ENCODE results near the gene ACSM5. TPM values are rescaled to one million over a fixed set of nuclear protein-coding genes. Genes with fewer than 3 reads are reported as not detected.

The ACSM5 gene
- total and polyA plus RNA-seq, 2 donors (not counting 1 experiment from before 2014, with no cell fraction given), result not detected

DNA sequence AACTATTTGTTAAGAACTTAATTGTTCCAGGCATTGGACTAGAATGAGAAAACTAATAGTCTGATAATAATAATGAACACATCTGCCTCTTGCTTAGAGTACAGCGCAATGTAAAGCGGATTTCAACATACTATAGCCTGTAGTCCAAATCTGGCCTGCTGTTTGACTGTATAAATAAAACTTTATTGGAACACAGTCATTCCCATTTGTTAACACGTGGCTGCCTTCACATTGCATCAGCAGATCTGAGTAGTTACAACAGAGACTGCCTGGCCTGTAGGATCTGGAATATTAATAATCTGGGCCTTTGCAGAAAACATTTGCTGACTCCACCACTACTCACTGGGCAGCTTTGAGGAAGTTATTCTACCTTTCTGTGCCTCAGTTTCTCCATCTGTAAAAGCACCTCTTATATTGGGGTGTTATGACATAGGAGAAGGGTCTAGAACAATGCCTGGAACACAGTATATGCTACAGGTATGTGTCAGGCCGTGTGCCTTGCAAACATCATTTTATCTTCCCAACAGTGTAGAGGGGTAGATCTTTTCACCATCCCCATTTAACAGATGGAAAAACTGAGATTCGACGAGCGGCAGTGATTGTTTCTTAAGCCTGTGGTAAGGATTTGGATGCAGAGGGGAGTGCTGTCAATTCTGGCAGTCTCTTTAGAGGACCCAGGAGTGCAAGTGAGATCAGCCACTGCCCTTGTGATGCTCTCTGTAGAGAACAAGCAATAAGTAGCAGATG is 27.0 kb upstream of the ACSM5 start:
- intact Hi-C loops (cut with micrococcal nuclease), result loop anchor here (2.0 kb wide), 1 partner anchor 484 kb away; no protein-coding TSS in a partner anchor
- H3K27me3 ChIP-seq (replicated peaks in 1 of 4; ENCODE audit: control extremely low read depth in 1 of 4, control insufficient read depth in 3 of 4, insufficient read depth in 4 of 4, low read length in 3 of 4), result peaks cover 0 to 21% (median 1%) of the 10 kb centered on the region in 4 experiments
- H3K9me3 ChIP-seq (ENCODE audit: control extremely low read depth in 1 of 3, control insufficient read depth in 2 of 3, insufficient read depth in 1 of 3, low read length in 2 of 3), result peaks cover 0 to 3% (median 0%) of the 10 kb centered on the region in 3 donors
- H3K4me2 ChIP-seq (replicated peaks; ENCODE audit: low read depth, low read length, poor library complexity, severe bottlenecking), result no peak overlapping the region
- Mint-ChIP-seq H3K27me3 (peaks cover 23% of the 10 kb centered on the region), H3K27ac (no peak overlapping the region), H3K4me3 (no peak overlapping the region), H3K9me3 (ENCODE audit: insufficient read depth) (no peaks in the 10 kb centered on the region), H3K4me1 (peaks cover 2% of the 10 kb centered on the region)
- H3K4me1 ChIP-seq (ENCODE audit: control insufficient read depth in 2 of 2, insufficient read depth in 2 of 2, low read length in 2 of 2), result no peaks in the 10 kb centered on the region
- no peak for ATAC-seq (ENCODE audit: low read depth)
- H4K20me1 ChIP-seq (ENCODE audit: control insufficient read depth, insufficient read depth, low read length, poor library complexity, severe bottlenecking), result no peaks in the 10 kb centered on the region
- POLR2A ChIA-PET, result no interaction called here
- H3K4me3 ChIP-seq (ENCODE audit: control extremely low read depth in 1 of 5, extremely low read depth in 1 of 5, insufficient read depth in 1 of 5, low read depth in 2 of 5, low read length in 4 of 5), result no peak overlapping the region
- no peaks in the 10 kb centered on the region for H3K36me3 ChIP-seq (replicated peaks in 1 of 2; ENCODE audit: control extremely low read depth in 1 of 2, control insufficient read depth in 1 of 2, extremely low read depth in 1 of 2, insufficient read depth in 2 of 2, low read length in 1 of 2)
- TF ChIP-seq EZH2 (IDR thresholded peaks at IDR 0.05; ENCODE audit: borderline replicate concordance, insufficient read depth, low read depth, low read length, poor library complexity, severe bottlenecking), result no peak
- TF ChIP-seq, protein P1, sequence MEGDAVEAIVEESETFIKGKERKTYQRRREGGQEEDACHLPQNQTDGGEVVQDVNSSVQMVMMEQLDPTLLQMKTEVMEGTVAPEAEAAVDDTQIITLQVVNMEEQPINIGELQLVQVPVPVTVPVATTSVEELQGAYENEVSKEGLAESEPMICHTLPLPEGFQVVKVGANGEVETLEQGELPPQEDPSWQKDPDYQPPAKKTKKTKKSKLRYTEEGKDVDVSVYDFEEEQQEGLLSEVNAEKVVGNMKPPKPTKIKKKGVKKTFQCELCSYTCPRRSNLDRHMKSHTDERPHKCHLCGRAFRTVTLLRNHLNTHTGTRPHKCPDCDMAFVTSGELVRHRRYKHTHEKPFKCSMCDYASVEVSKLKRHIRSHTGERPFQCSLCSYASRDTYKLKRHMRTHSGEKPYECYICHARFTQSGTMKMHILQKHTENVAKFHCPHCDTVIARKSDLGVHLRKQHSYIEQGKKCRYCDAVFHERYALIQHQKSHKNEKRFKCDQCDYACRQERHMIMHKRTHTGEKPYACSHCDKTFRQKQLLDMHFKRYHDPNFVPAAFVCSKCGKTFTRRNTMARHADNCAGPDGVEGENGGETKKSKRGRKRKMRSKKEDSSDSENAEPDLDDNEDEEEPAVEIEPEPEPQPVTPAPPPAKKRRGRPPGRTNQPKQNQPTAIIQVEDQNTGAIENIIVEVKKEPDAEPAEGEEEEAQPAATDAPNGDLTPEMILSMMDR (IDR thresholded peaks at IDR 0.05), result no peak
- no peak for DNase-seq
- no peaks in the 10 kb centered on the region for H3K79me2 ChIP-seq (ENCODE audit: control insufficient read depth, insufficient read depth, low read length)
- no peak overlapping the region for H3K9ac ChIP-seq (ENCODE audit: low read length)
- WGBS (ENCODE audit: insufficient coverage), result 93% methylated on average over 3 of the region's 7 CpGs
- H3K27ac ChIP-seq (ENCODE audit: low read length in 2 of 2), result no peak overlapping the region
- H2AFZ ChIP-seq (ENCODE audit: insufficient read depth, low read depth, low read length, poor library complexity, severe bottlenecking), result no peak overlapping the region
- CTCF ChIA-PET, result interaction anchor here (3.9 kb wide), 2 partner anchors 12 to 474 kb away, joined by 26 to 30 read pairs; no protein-coding TSS in a partner anchor

Data from B cell (primary cell).